Measurements from ENCODE around the gene FHL1. TPM values are rescaled to one million over a fixed set of nuclear protein-coding genes. Genes with fewer than 3 reads are reported as not detected.

Gene FHL1
- total and polyA plus RNA-seq, 4 donors: 8.8 to 20.2 (median 15.0) TPM

DNA sequence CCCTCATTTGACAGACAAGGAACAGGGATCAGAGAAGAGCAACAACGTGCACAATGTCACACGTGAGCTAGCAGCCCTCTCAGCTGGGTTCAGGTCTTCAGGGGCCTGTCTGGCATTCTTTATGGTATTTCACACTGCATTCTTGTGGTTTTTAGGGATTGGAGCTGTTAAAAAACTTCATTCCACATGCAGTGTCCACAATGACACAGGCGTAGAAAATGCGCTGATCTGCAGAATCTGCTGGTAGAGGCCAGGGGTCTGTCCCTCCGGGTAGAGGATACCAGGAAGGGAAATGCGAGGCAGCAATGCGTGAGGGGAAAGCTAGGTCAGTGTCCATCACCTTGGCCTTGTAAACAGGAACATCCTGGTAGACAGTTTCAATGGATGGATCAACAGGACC, 67.2 kb downstream of the FHL1 start:
- Histone ChIP-seq H3K4me3 (ENCODE audit: low read depth in 1 of 3, low read length in 3 of 3) (no peak overlapping the region), H3K27ac (ENCODE audit: low read depth in 1 of 2, low read length in 2 of 2) (no peak overlapping the region), H3K9me3 (ENCODE audit: control insufficient read depth in 4 of 4, low read length in 3 of 4) (no peaks in the 10 kb centered on the region), H3K4me1 (ENCODE audit: control insufficient read depth in 4 of 4, insufficient read depth in 4 of 4, low read length in 3 of 4) (no peaks in the 10 kb centered on the region), H3K27me3 (ENCODE audit: control insufficient read depth in 4 of 4, insufficient read depth in 4 of 4, low read length in 3 of 4) (no peaks in the 10 kb centered on the region), H3K9ac (ENCODE audit: low read depth in 1 of 2, low read length in 2 of 2) (no peak overlapping the region), H3K36me3 (ENCODE audit: control insufficient read depth in 4 of 4, insufficient read depth in 3 of 4, low read depth in 1 of 4, low read length in 3 of 4) (peaks cover 0 to 4% (median 2%) of the 10 kb centered on the region in 4 donors)
- TF ChIP-seq JUND (IDR thresholded peaks at IDR 0.05) (no peak), NR2F2 (IDR thresholded peaks at IDR 0.05) (peak; percentile 45)
- no peak for DNase-seq (ENCODE audit: low spot score)
- WGBS: 84% methylated on average over 7 of the region's 7 CpGs

DNA sequence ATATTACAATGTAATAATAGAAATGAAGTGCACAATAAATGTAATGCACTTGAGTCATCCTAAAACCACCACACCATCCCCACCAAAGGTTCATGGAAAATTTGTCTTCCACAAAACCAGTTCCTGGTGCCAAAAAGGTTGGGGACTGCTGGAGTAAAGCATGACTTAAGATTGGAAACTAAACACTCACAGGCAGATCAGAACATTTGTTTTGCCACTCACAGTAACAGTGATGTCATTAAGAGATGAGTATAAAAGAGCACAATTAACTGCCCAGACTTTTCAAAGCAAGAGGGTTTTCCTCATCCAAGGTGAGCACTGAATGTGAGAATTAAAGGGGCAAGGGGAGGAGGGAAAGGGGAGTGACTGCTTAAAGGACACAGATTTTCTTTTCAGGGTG, 68.2 kb downstream of the FHL1 start:
- DNase-seq (ENCODE audit: low spot score): no peak
- TF ChIP-seq RXRA (IDR thresholded peaks at IDR 0.05) (no peak), GABPA (IDR thresholded peaks at IDR 0.05 in 1 of 2, conservative IDR thresholded peaks at IDR 0.05 in 1 of 2) (no peak), HNF4G (IDR thresholded peaks at IDR 0.05) (no peak), SP1 (IDR thresholded peaks at IDR 0.05) (no peak)
- TF ChIP-seq, protein P1, sequence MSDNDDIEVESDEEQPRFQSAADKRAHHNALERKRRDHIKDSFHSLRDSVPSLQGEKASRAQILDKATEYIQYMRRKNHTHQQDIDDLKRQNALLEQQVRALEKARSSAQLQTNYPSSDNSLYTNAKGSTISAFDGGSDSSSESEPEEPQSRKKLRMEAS (IDR thresholded peaks at IDR 0.05): no peak
- TF ChIP-seq, protein P2, sequence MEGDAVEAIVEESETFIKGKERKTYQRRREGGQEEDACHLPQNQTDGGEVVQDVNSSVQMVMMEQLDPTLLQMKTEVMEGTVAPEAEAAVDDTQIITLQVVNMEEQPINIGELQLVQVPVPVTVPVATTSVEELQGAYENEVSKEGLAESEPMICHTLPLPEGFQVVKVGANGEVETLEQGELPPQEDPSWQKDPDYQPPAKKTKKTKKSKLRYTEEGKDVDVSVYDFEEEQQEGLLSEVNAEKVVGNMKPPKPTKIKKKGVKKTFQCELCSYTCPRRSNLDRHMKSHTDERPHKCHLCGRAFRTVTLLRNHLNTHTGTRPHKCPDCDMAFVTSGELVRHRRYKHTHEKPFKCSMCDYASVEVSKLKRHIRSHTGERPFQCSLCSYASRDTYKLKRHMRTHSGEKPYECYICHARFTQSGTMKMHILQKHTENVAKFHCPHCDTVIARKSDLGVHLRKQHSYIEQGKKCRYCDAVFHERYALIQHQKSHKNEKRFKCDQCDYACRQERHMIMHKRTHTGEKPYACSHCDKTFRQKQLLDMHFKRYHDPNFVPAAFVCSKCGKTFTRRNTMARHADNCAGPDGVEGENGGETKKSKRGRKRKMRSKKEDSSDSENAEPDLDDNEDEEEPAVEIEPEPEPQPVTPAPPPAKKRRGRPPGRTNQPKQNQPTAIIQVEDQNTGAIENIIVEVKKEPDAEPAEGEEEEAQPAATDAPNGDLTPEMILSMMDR (IDR thresholded peaks at IDR 0.05; ENCODE audit: low read depth, low read length, missing input control): no peak
- Histone ChIP-seq H3K4me3 (ENCODE audit: low read depth in 1 of 3, low read length in 3 of 3) (no peak overlapping the region), H3K27ac (ENCODE audit: low read depth in 1 of 2, low read length in 2 of 2) (no peak overlapping the region), H3K4me1 (ENCODE audit: control insufficient read depth in 4 of 4, insufficient read depth in 4 of 4, low read length in 3 of 4) (no peaks in the 10 kb centered on the region), H3K9ac (ENCODE audit: low read depth in 1 of 2, low read length in 2 of 2) (no peak overlapping the region), H3K36me3 (ENCODE audit: control insufficient read depth in 4 of 4, insufficient read depth in 3 of 4, low read depth in 1 of 4, low read length in 3 of 4) (peaks cover 4 to 10% (median 5%) of the 10 kb centered on the region in 4 donors), H3K27me3 (ENCODE audit: control insufficient read depth in 4 of 4, insufficient read depth in 4 of 4, low read length in 3 of 4) (no peaks in the 10 kb centered on the region), H3K9me3 (ENCODE audit: control insufficient read depth in 4 of 4, low read length in 3 of 4) (no peaks in the 10 kb centered on the region)

DNA sequence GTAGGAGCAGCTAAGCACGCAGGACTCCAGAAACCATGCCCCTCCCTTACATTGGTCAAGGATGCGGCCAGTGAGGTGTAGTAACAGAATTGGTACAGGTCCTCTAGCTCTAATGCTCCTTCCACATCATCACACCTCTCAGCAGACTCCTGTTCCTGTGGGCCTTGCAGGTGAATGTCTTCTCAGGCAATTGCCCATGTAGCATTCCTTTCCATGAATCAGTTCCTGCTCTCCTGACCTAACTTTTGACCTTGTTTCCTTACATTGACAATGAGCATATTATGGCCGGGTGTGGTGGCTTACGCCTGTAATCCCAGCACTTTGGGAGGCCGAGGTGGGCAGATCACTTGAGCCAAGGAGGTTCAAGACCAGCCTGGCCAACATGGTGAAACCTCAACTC, 72.6 kb downstream of the FHL1 start:
- Histone ChIP-seq H3K9ac (ENCODE audit: low read depth in 1 of 2, low read length in 2 of 2) (no peak overlapping the region), H3K9me3 (ENCODE audit: control insufficient read depth in 4 of 4, low read length in 3 of 4) (no peaks in the 10 kb centered on the region), H3K36me3 (ENCODE audit: control insufficient read depth in 4 of 4, insufficient read depth in 3 of 4, low read depth in 1 of 4, low read length in 3 of 4) (peaks cover 4 to 17% (median 11%) of the 10 kb centered on the region in 4 donors), H3K4me3 (ENCODE audit: low read depth in 1 of 3, low read length in 3 of 3) (no peak overlapping the region), H3K27ac (ENCODE audit: low read depth in 1 of 2, low read length in 2 of 2) (no peak overlapping the region), H3K4me1 (ENCODE audit: control insufficient read depth in 4 of 4, insufficient read depth in 4 of 4, low read length in 3 of 4) (no peaks in the 10 kb centered on the region), H3K27me3 (ENCODE audit: control insufficient read depth in 4 of 4, insufficient read depth in 4 of 4, low read length in 3 of 4) (no peaks in the 10 kb centered on the region)
- WGBS: 90% methylated on average over 5 of the region's 5 CpGs
- TF ChIP-seq, protein P3, sequence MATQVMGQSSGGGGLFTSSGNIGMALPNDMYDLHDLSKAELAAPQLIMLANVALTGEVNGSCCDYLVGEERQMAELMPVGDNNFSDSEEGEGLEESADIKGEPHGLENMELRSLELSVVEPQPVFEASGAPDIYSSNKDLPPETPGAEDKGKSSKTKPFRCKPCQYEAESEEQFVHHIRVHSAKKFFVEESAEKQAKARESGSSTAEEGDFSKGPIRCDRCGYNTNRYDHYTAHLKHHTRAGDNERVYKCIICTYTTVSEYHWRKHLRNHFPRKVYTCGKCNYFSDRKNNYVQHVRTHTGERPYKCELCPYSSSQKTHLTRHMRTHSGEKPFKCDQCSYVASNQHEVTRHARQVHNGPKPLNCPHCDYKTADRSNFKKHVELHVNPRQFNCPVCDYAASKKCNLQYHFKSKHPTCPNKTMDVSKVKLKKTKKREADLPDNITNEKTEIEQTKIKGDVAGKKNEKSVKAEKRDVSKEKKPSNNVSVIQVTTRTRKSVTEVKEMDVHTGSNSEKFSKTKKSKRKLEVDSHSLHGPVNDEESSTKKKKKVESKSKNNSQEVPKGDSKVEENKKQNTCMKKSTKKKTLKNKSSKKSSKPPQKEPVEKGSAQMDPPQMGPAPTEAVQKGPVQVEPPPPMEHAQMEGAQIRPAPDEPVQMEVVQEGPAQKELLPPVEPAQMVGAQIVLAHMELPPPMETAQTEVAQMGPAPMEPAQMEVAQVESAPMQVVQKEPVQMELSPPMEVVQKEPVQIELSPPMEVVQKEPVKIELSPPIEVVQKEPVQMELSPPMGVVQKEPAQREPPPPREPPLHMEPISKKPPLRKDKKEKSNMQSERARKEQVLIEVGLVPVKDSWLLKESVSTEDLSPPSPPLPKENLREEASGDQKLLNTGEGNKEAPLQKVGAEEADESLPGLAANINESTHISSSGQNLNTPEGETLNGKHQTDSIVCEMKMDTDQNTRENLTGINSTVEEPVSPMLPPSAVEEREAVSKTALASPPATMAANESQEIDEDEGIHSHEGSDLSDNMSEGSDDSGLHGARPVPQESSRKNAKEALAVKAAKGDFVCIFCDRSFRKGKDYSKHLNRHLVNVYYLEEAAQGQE (IDR thresholded peaks at IDR 0.05): no peak
- no peak for TF ChIP-seq FOXA1 (IDR thresholded peaks at IDR 0.05)
- TF ChIP-seq RXRA (IDR thresholded peaks at IDR 0.05): no peak
- no peak for TF ChIP-seq GABPA (IDR thresholded peaks at IDR 0.05 in 1 of 2, conservative IDR thresholded peaks at IDR 0.05 in 1 of 2)
- TF ChIP-seq, protein P4, sequence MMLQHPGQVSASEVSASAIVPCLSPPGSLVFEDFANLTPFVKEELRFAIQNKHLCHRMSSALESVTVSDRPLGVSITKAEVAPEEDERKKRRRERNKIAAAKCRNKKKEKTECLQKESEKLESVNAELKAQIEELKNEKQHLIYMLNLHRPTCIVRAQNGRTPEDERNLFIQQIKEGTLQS (IDR thresholded peaks at IDR 0.05): no peak
- TF ChIP-seq, protein P5, sequence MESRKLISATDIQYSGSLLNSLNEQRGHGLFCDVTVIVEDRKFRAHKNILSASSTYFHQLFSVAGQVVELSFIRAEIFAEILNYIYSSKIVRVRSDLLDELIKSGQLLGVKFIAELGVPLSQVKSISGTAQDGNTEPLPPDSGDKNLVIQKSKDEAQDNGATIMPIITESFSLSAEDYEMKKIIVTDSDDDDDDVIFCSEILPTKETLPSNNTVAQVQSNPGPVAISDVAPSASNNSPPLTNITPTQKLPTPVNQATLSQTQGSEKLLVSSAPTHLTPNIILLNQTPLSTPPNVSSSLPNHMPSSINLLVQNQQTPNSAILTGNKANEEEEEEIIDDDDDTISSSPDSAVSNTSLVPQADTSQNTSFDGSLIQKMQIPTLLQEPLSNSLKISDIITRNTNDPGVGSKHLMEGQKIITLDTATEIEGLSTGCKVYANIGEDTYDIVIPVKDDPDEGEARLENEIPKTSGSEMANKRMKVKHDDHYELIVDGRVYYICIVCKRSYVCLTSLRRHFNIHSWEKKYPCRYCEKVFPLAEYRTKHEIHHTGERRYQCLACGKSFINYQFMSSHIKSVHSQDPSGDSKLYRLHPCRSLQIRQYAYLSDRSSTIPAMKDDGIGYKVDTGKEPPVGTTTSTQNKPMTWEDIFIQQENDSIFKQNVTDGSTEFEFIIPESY (IDR thresholded peaks at IDR 0.05): no peak
- TF ChIP-seq RAD21 (IDR thresholded peaks at IDR 0.05): no peak
- no peak for TF ChIP-seq SP1 (IDR thresholded peaks at IDR 0.05)
- no peak for TF ChIP-seq EGR1 (IDR thresholded peaks at IDR 0.05; ENCODE audit: low read depth in 2 of 2)
- TF ChIP-seq, protein P1 (IDR thresholded peaks at IDR 0.05): no peak
- TF ChIP-seq HNF4G (IDR thresholded peaks at IDR 0.05): no peak
- TF ChIP-seq, protein P2 (IDR thresholded peaks at IDR 0.05; ENCODE audit: low read depth, low read length, missing input control): no peak
- no peak for TF ChIP-seq YY1 (IDR thresholded peaks at IDR 0.05)
- no peak for TF ChIP-seq FOXA2 (IDR thresholded peaks at IDR 0.05)
- TF ChIP-seq HNF4A (conservative IDR thresholded peaks at IDR 0.05): no peak
- no peak for TF ChIP-seq JUND (IDR thresholded peaks at IDR 0.05)
- no peak for TF ChIP-seq TAF1 (conservative IDR thresholded peaks at IDR 0.05)
- no peak for DNase-seq (ENCODE audit: low spot score)
